A549 (cell line): ENCODE measurements around the gene ATP4A. TPM values are rescaled to one million over a fixed set of nuclear protein-coding genes. Genes with fewer than 3 reads are reported as not detected.

Experiments
- ATAC-seq, 2 experiments: fragments of 200-7000 bp in 1 of 2; fragments of >200 bp in 1 of 2; cut with Nextera tagmentation in 1 of 2; cut with Tn5 transposase in 1 of 2; 3 replicates each; pipeline versions ENCODE4 v1.8.0 to v1.9.1; 2018 to 2020; ENCODE audit warnings: mild to moderate bottlenecking in 1 of 2, moderate library complexity in 1 of 2
- CTCF ChIA-PET: fragments of 300-600 bp; sonication (Branson Sonifier 250); formaldehyde crosslinking; extraction: SDS; loops from one replicate; lab custom pipeline; 2021; ENCODE audit warnings: antibody characterized with exemption, inconsistent platforms; lab: Yijun Ruan, JAX
- POLR2A ChIA-PET: fragments of 350-600 bp; formaldehyde crosslinking; extraction: SDS; loops from one replicate; lab custom pipeline; 2021; ENCODE audit warnings: antibody characterized with exemption, inconsistent platforms; lab: Yijun Ruan, JAX
- DNase-seq, 2 experiments: peaks; one replicate each; pipeline versions ENCODE4 v3.0.0 to v3.0.0-alpha.2; 2011 to 2016; ENCODE audit warnings: low read depth in 1 of 2, low spot score in 1 of 2
- FAIRE-seq: peaks from 2 replicates; lab custom pipeline; 2011; peaks lifted over from hg19 to GRCh38; lab: Jason Lieb, UNC
- H3K27ac ChIP-seq, 2 experiments: fragments of >200 bp; sonication (Bioruptor Twin); formaldehyde crosslinking; 3 replicates each; pipeline ENCODE4 v1.5.1; 2016 to 2017
- H3K4me1 ChIP-seq: fragments of >200 bp; sonication (Bioruptor Twin); formaldehyde crosslinking; 3 replicates; pipeline ENCODE4 v1.6.1; 2016
- H3K4me2 ChIP-seq: fragments of >200 bp; sonication (Bioruptor Twin); formaldehyde crosslinking; 3 replicates; pipeline ENCODE4 v1.6.1; 2016
- H3K4me3 ChIP-seq: fragments of >200 bp; sonication (Bioruptor Twin); formaldehyde crosslinking; 3 replicates; pipeline ENCODE4 v1.5.1; 2016
- H3K9me3 ChIP-seq: fragments of >200 bp; sonication (Bioruptor Twin); formaldehyde crosslinking; 3 replicates; pipeline ENCODE4 v1.6.1; 2016
- CBX8 ChIP-seq: fragments of 200-600 bp; sonication (generic); IDR thresholded peaks from 2 replicates; pipeline ENCODE4 v1.6.1; 2016
- CEBPB ChIP-seq, 2 experiments: fragments of >200 bp in 1 of 2; sonication (Bioruptor Twin) in 1 of 2; formaldehyde crosslinking in 1 of 2; IDR thresholded peaks; 2 replicates each; pipeline ENCODE4 v1.6.1; 2012 to 2016
- CHD2 ChIP-seq: fragments of 150-350 bp; IDR thresholded peaks from 2 replicates; pipeline ENCODE4 v1.6.1; 2014; ENCODE audit warnings: low read length; ENCODE audit not compliant: partially characterized antibody
- CHD4 ChIP-seq: fragments of 200-600 bp; sonication (generic); IDR thresholded peaks from 2 replicates; pipeline ENCODE4 v1.6.1; 2016; ENCODE audit warnings: antibody characterized with exemption, mild to moderate bottlenecking, borderline replicate concordance
- CTCF ChIP-seq: fragments of >200 bp; sonication (Bioruptor Twin); formaldehyde crosslinking; IDR thresholded peaks from 3 replicates; pipeline ENCODE4 v1.5.1; 2016
- E2F6 ChIP-seq: IDR thresholded peaks from 2 replicates; pipeline ENCODE4 v1.6.1; 2012; ENCODE audit warnings: low read depth, borderline replicate concordance
- EHF ChIP-seq: fragments of 250-450 bp; sonication (Bioruptor Pico); IDR thresholded peaks from 2 replicates; pipeline ENCODE4 v1.5.0; 2020; ENCODE audit warnings: mild to moderate bottlenecking
- EP300 ChIP-seq, 2 experiments: fragments of >200 bp; sonication (Bioruptor Twin); formaldehyde crosslinking; IDR thresholded peaks; 2 replicates in 1 of 2; 3 replicates in 1 of 2; pipeline ENCODE4 v1.6.1; 2016 to 2017
- GATA3 ChIP-seq: IDR thresholded peaks from 2 replicates; pipeline ENCODE4 v1.6.1; 2012; ENCODE audit warnings: borderline replicate concordance
- HDAC2 ChIP-seq: fragments of 200-600 bp; sonication (generic); IDR thresholded peaks from 2 replicates; pipeline ENCODE4 v1.6.1; 2016
- HES2 ChIP-seq: fragments of >200 bp; sonication (Bioruptor Twin); formaldehyde crosslinking; IDR thresholded peaks from 2 replicates; pipeline ENCODE4 v1.6.1; 2016
- HEYL ChIP-seq: fragments of 250-450 bp; sonication (Bioruptor Pico); IDR thresholded peaks from 2 replicates; pipeline ENCODE4 v1.8.0; 2021; ENCODE audit warnings: mild to moderate bottlenecking, moderate library complexity
- HMGXB4 ChIP-seq: fragments of 250-450 bp; sonication (Bioruptor Pico); IDR thresholded peaks from 2 replicates; pipeline ENCODE4 v1.5.0; 2021; ENCODE audit warnings: mild to moderate bottlenecking, moderate library complexity, borderline replicate concordance
- HOXB13 ChIP-seq: fragments of 250-450 bp; sonication (Bioruptor Pico); IDR thresholded peaks from 2 replicates; pipeline ENCODE4 v1.5.0; 2020; ENCODE audit warnings: low read depth, mild to moderate bottlenecking, moderate library complexity
- JUNB ChIP-seq: fragments of >200 bp; sonication (Bioruptor Twin); formaldehyde crosslinking; IDR thresholded peaks from 2 replicates; pipeline ENCODE4 v1.6.1; 2016
- KDM1A ChIP-seq: fragments of 200-600 bp; sonication (generic); IDR thresholded peaks from 2 replicates; pipeline ENCODE4 v1.6.1; 2016; ENCODE audit warnings: low read depth, mild to moderate bottlenecking
- KDM5A ChIP-seq: fragments of 200-600 bp; sonication (generic); IDR thresholded peaks from 2 replicates; pipeline ENCODE4 v1.6.1; 2016; ENCODE audit warnings: antibody characterized with exemption, mild to moderate bottlenecking
- MAFK ChIP-seq: fragments of 450-650 bp; IDR thresholded peaks from 2 replicates; pipeline ENCODE4 v1.6.1; 2014; ENCODE audit not compliant: partially characterized antibody
- MYC ChIP-seq: IDR thresholded peaks from 2 replicates; pipeline ENCODE4 v1.6.1; 2012; ENCODE audit warnings: mild to moderate bottlenecking, inconsistent platforms, low read length, improper control_type of control experiment, borderline replicate concordance
- NFE2L2 ChIP-seq: fragments of 150-350 bp; conservative IDR thresholded peaks from 2 replicates; pipeline ENCODE4 v1.6.1; 2014; ENCODE audit warnings: low read length
- NPAS2 ChIP-seq: fragments of 250-450 bp; sonication (Bioruptor Pico); IDR thresholded peaks from 2 replicates; pipeline ENCODE4 v1.8.0; 2022; ENCODE audit warnings: mild to moderate bottlenecking, moderate library complexity, borderline replicate concordance
- POLR2A ChIP-seq: IDR thresholded peaks from 2 replicates; pipeline ENCODE4 v1.6.1; 2012; ENCODE audit warnings: mild to moderate bottlenecking, low read length
- POLR2AphosphoS2 ChIP-seq: conservative IDR thresholded peaks from 2 replicates; pipeline ENCODE4 v1.6.1; 2012; ENCODE audit warnings: low read length, improper control_type of control experiment, inconsistent platforms
- RAD21 ChIP-seq, 2 experiments: fragments of >200 bp in 1 of 2; sonication (Bioruptor Twin) in 1 of 2; formaldehyde crosslinking in 1 of 2; IDR thresholded peaks in 1 of 2; conservative IDR thresholded peaks in 1 of 2; 2 replicates in 1 of 2; 3 replicates in 1 of 2; pipeline ENCODE4 v1.6.1; 2012 to 2018; ENCODE audit warnings: inconsistent platforms in 1 of 2
- RCOR1 ChIP-seq: fragments of 150-350 bp; IDR thresholded peaks from 2 replicates; pipeline ENCODE4 v1.6.1; 2014; ENCODE audit warnings: antibody characterized with exemption, low read length, low read depth
- RNF2 ChIP-seq: fragments of 200-600 bp; sonication (generic); IDR thresholded peaks from 2 replicates; pipeline ENCODE4 v1.6.1; 2016; ENCODE audit warnings: low read depth, mild to moderate bottlenecking, antibody characterized with exemption, moderate library complexity, borderline replicate concordance
- SMC3 ChIP-seq: fragments of >200 bp; sonication (Bioruptor Twin); formaldehyde crosslinking; IDR thresholded peaks from 3 replicates; pipeline ENCODE4 v1.6.1; 2018; ENCODE audit warnings: inconsistent platforms
- TP53 ChIP-seq: fragments of 250-450 bp; sonication (Bioruptor Pico); IDR thresholded peaks from 2 replicates; pipeline ENCODE4 v1.5.0; 2021; ENCODE audit warnings: mild to moderate bottlenecking, moderate library complexity
- USF2 ChIP-seq: fragments of 450-650 bp; IDR thresholded peaks from 2 replicates; pipeline ENCODE4 v1.6.1; 2014; ENCODE audit warnings: antibody characterized with exemption
- ZC3H11A ChIP-seq: fragments of 450-650 bp; IDR thresholded peaks from 2 replicates; pipeline ENCODE4 v1.6.1; 2014; ENCODE audit warnings: antibody characterized with exemption, mild to moderate bottlenecking
- ZSCAN20 ChIP-seq: fragments of 250-450 bp; sonication (Bioruptor Pico); IDR thresholded peaks from 2 replicates; pipeline ENCODE4 v1.8.0; 2022; ENCODE audit warnings: mild to moderate bottlenecking, moderate library complexity
- WGBS: methylation state at CpG from one replicate; pipeline ENCODE4 v1.1.6; 2017; ENCODE audit errors: missing lambda C conversion rate; 5-methylcytosine and 5-hydroxymethylcytosine counted together
- polyA plus RNA-seq, 4 experiments: library from polyadenylated mRNA; depleted of rRNA in 3 of 4; stranded (reverse); fragments of >200 nt; fragmentation: RNase III in 1 of 4; extraction: RNeasy Plus Mini Kit Qiagen cat#74134 plus additional on column Dnase treatment in 1 of 4; gene quantifications; 2 replicates in 3 of 4; 3 replicates in 1 of 4; pipeline ENCODE4 v1.2.3, GENCODE V29; 2011 to 2017

The ATP4A gene
- polyA plus RNA-seq, 2 of the 4 experiments (the other 2 are of a cell fraction): not detected

GRCh38 chr19:35592226-35592625 lies 28.8 kb upstream of the ATP4A start:
- ChIA-PET POLR2A (no interaction called here), CTCF (interaction anchor here (0.6 to 2.1 kb wide), 16 partner anchors 10 to 591 kb away, joined by 3 to 14 read pairs (median 4); partner anchors contain the start of gene HAUS5)
- no peaks in the 10 kb centered on the region for H3K9me3 ChIP-seq
- WGBS: 37% methylated on average over 8 of the region's 8 CpGs
- 0 out of 3 replicates have a peak, but pooled peaks have one; percentile 21 for TF ChIP-seq SMC3
- TF ChIP-seq CBX8: no peak
- TF ChIP-seq CHD2: no peak
- no peak for TF ChIP-seq MAFK
- peak; percentile 51 to 61 for TF ChIP-seq RAD21 (conservative IDR thresholded peaks at IDR 0.05 in 1 of 2, IDR thresholded peaks at IDR 0.05 in 1 of 2)
- TF ChIP-seq NPAS2 (CRISPR knock-in tag): no peak
- no peak for TF ChIP-seq POLR2AphosphoS2
- no peak for TF ChIP-seq KDM5A
- TF ChIP-seq HOXB13 (CRISPR knock-in tag): no peak
- TF ChIP-seq TP53 (CRISPR knock-in tag): no peak
- TF ChIP-seq CHD4: no peak
- no peak for TF ChIP-seq RCOR1
- TF ChIP-seq HES2: no peak
- TF ChIP-seq POLR2A: no peak
- no peak for TF ChIP-seq NFE2L2
- no peak for TF ChIP-seq KDM1A
- peak; percentile 50 for TF ChIP-seq CTCF
- no peak for TF ChIP-seq JUNB
- TF ChIP-seq USF2: no peak
- TF ChIP-seq GATA3: no peak
- TF ChIP-seq HEYL (CRISPR knock-in tag): no peak
- H3K27ac ChIP-seq: no peak overlapping the region
- no peak overlapping the region for H3K4me3 ChIP-seq
- peak; percentile 98 for FAIRE-seq
- ATAC-seq: no peak; a peak in 1 of 6 replicates
- DNase-seq: peak; percentile 62 to 82
- no peak overlapping the region for H3K4me2 ChIP-seq
- no peaks in the 10 kb centered on the region for H3K4me1 ChIP-seq

- Histone ChIP-seq H3K4me3 (no peak overlapping the region), H3K27ac (no peak overlapping the region), H3K9me3 (0 out of 3 replicates have a peak, but pooled peaks cover 2% of the 10 kb centered on the region), H3K4me1 (no peaks in the 10 kb centered on the region), H3K4me2 (no peak overlapping the region)
- TF ChIP-seq E2F6 (no peak), MYC (no peak), HMGXB4 (CRISPR knock-in tag) (no peak), ZSCAN20 (CRISPR knock-in tag) (no peak), HDAC2 (no peak), MAFK (no peak), EHF (CRISPR knock-in tag) (no peak), CEBPB (IDR thresholded peaks at IDR 0.05) (no peak), RNF2 (no peak), ZC3H11A (no peak), EP300 (IDR thresholded peaks at IDR 0.05) (no peak), KDM5A (no peak)
- POLR2A ChIA-PET: interaction anchor here (0.6 kb wide), 1 partner anchor 253 kb away, joined by 7 read pairs; no protein-coding TSS in a partner anchor
- no peak for ATAC-seq
- CTCF ChIA-PET: interaction anchor here (0.7 to 2.1 kb wide), 6 partner anchors 8 to 80 kb away, joined by 3 to 14 read pairs (median 4); no protein-coding TSS in a partner anchor
- WGBS: 39% methylated on average over 3 of the region's 3 CpGs
- no peak for DNase-seq
- peak; percentile 49 for FAIRE-seq
Measured at GRCh38 chr19:35590875-35591274, 27.4 kb upstream of the ATP4A start.
